Measurements from ENCODE around the gene TAF1C. TPM values are rescaled to one million over a fixed set of nuclear protein-coding genes. Genes with fewer than 3 reads are reported as not detected.
A peak's percentile ranks its signal among the peaks of the same experiment; 100 is the strongest.

The TAF1C gene
- total and polyA plus RNA-seq, 9 of the 15 experiments (the other 6 are each of a cell fraction or from before 2014, with no cell fraction given) = 1.5 to 74.8 (median 21.0) TPM

DNA sequence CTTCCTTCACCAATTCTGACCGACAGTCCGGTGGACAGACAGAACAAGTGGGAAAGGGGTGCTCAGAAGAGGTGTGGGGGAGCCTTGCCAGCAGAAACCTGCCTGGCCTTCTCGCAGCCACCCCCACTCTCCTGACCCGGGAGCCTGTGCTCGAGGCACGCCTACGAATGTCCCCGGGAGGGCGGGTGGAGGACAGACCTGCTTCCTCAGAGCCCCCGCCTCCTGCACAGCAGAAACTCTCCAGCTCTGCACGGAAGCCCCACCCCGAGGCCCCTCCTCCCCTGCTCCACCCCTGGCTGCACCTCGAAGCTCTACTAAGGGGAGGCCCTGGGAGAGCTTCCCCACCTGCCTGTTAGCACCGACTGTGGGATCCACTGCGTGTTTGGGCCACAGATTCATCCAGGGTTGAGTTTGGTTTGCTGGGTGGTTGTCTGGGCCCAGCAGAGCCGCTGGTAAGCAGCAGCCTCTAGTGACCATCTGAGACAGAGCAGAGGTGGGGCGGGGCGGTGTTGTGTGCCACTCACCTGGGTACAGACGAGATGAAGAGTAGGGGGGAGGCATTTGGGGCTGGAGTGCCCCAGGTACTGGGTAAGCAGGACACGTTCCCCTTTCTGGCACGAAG is 6.2 kb downstream of the TAF1C start:
- H3K4me2 ChIP-seq (ENCODE audit: insufficient read depth, low read length) = no peak overlapping the region
- H3K9me3 ChIP-seq (replicated peaks; ENCODE audit: control insufficient read depth, insufficient read depth, low read depth, low read length) = peaks cover 2% of the 10 kb centered on the region; the same call in 1 of the 2 replicates
- H3K27me3 ChIP-seq (ENCODE audit: control insufficient read depth in 2 of 2, insufficient read depth in 2 of 2, low read length in 2 of 2) = no peaks in the 10 kb centered on the region
- BruUV-seq (replicated peaks) = no TSS peak
- in situ Hi-C loops (cut with MboI) (loop anchor here (10.0 kb wide), 1 partner anchor 226 kb away; the partner anchor contains the start of gene OSGIN1), intact Hi-C loops (cut with micrococcal nuclease) (no loop called here)
- peaks cover 4 to 53% of the 10 kb centered on the region in 2 experiments; a peak in 4 of 5 replicates for H3K4me1 ChIP-seq (replicated peaks in 1 of 2; ENCODE audit: control insufficient read depth in 2 of 2, insufficient read depth in 2 of 2, low read length in 2 of 2)
- CTCF ChIA-PET (ENCODE audit: low intra/inter-chr PET ratio) = interaction anchor here (0.8 kb wide), 1 partner anchor 304 kb away, joined by 3 read pairs; no protein-coding TSS in a partner anchor
- H4K20me1 ChIP-seq (replicated peaks; ENCODE audit: control insufficient read depth, insufficient read depth, low read length) = peaks cover 15% of the 10 kb centered on the region
- peak; percentile 19 for ATAC-seq
- H3K27ac ChIP-seq (ENCODE audit: extremely low read depth, low read depth, low read length) = no peak overlapping the region
- H3K36me3 ChIP-seq (ENCODE audit: control insufficient read depth, insufficient read depth, low read length) = peaks cover 79% of the 10 kb centered on the region; the same call in 2 of the 3 replicates
- H3K4me3 ChIP-seq = no peak overlapping the region
- 80% methylated on average over 15 of the region's 21 CpGs for WGBS (ENCODE audit: insufficient coverage, low coverage, missing lambda C conversion rate)
- H3K9me1 ChIP-seq (ENCODE audit: control insufficient read depth, insufficient read depth, low read length) = peaks cover 13% of the 10 kb centered on the region
- no peak for FAIRE-seq
- TF ChIP-seq PCBP1 (IDR thresholded peaks at IDR 0.05; ENCODE audit: low read depth, low read length, poor library complexity, severe bottlenecking) = peak; percentile 13
- no peak for TF ChIP-seq RREB1 (CRISPR knock-in tag; IDR thresholded peaks at IDR 0.05)
- no peak for TF ChIP-seq STAT5B (CRISPR knock-in tag; IDR thresholded peaks at IDR 0.05)
- TF ChIP-seq RBFOX2 (IDR thresholded peaks at IDR 0.05; ENCODE audit: low read depth, low read length) = 0 out of 2 replicates have a peak, but pooled peaks have one; percentile 23
- peak overlapping the region in 1 of 2 experiments; percentile 3; a peak in 1 of 4 replicates for H3K9ac ChIP-seq (ENCODE audit: insufficient read depth in 1 of 2, low read depth in 2 of 2, low read length in 2 of 2)
- DNase-seq (ENCODE audit: extremely low read depth in 1 of 4, low spot score in 3 of 4) = peak in 2 of 4 experiments; percentile 42 to 47
- POLR2A ChIA-PET = no interaction called here
- peaks cover 13% of the 10 kb centered on the region for H3K79me2 ChIP-seq (ENCODE audit: control insufficient read depth, insufficient read depth, low read length)
- no peak overlapping the region for H2AFZ ChIP-seq (ENCODE audit: low read depth, low read length)
